Esophagus squamous epithelium (tissue), 5 donors: ENCODE results near the gene PLCB4. TPM values are rescaled to one million over a fixed set of nuclear protein-coding genes. Genes with fewer than 3 reads are reported as not detected.
"Not testable (repeated sequence)": the region's sequence is repeated elsewhere in the genome, so short reads cannot be mapped to it uniquely, and the experiment has no call there.

Experiments
- DNase-seq: peaks from one replicate; lab custom pipeline; 2025; lab: John Stamatoyannopoulos, UW
- H3K27ac ChIP-seq, 4 donors: fragments of 200-600 bp; sonication (generic); one replicate each; pipeline ENCODE4 v1.5.1; 2016 to 2019; ENCODE audit warnings: mild to moderate bottlenecking in 1 of 4
- H3K27me3 ChIP-seq, 4 donors: fragments of 200-600 bp; sonication (generic); 1 replicate in 3 of 4; 2 replicates in 1 of 4; pipeline versions ENCODE4 v1.5.1 to v1.6.0; 2017 to 2021; ENCODE audit warnings: antibody characterized with exemption in 1 of 4
- H3K36me3 ChIP-seq, 3 donors: fragments of 200-600 bp; sonication (generic); one replicate each; pipeline ENCODE4 v1.5.1; 2016 to 2019
- H3K4me1 ChIP-seq, 3 donors: fragments of 200-600 bp; sonication (generic); one replicate each; pipeline ENCODE4 v1.5.1; 2017 to 2019
- H3K4me3 ChIP-seq, 4 donors: fragments of 200-600 bp; sonication (generic); 1 replicate in 3 of 4; 2 replicates in 1 of 4; pipeline ENCODE4 v1.5.1; 2016 to 2019; ENCODE audit warnings: mild to moderate bottlenecking in 2 of 4, moderate library complexity in 1 of 4
- H3K9me3 ChIP-seq, 3 donors: fragments of 200-600 bp; sonication (generic); one replicate each; pipeline ENCODE4 v1.5.1; 2016 to 2019
- POLR2A ChIP-seq, 4 donors: fragments of 450-650 bp; IDR thresholded peaks; one replicate each; pipeline ENCODE4 v1.6.1; 2017; ENCODE audit warnings: antibody characterized with exemption in 4 of 4, mild to moderate bottlenecking in 4 of 4, moderate library complexity in 3 of 4
- WGBS, 2 donors: methylation state at CpG; one replicate each; pipeline ENCODE4 v1.1.5; 2018; 5-methylcytosine and 5-hydroxymethylcytosine counted together
- intact Hi-C: fragments of 100-400 bp; cut with DNase I; formaldehyde crosslinking; loops from one replicate; pipeline ENCODE4 v1.15.0; 2022
- total RNA-seq, 4 donors: library from RNA; depleted of rRNA; stranded (reverse); fragments of >200 nt; gene quantifications; one replicate each; pipeline ENCODE4 v1.1.0, GENCODE V29; 2016
- TF ChIP-seq, protein P1 (sequence below), 6 experiments: fragments of 450-650 bp in 4 of 6; fragments of 200-600 bp in 2 of 6; sonication (generic) in 2 of 6; IDR thresholded peaks; one replicate each; pipeline ENCODE4 v1.5.1; 2016 to 2019; ENCODE audit warnings: antibody characterized with exemption in 6 of 6, mild to moderate bottlenecking in 4 of 6, moderate library complexity in 4 of 6
- donor health status: DM: yes; HTN: yes; CAD: no.

PLCB4 gene
- total RNA-seq, 4 donors from 2014 or later = 1.1 to 13.7 (median 2.8) TPM

DNA sequence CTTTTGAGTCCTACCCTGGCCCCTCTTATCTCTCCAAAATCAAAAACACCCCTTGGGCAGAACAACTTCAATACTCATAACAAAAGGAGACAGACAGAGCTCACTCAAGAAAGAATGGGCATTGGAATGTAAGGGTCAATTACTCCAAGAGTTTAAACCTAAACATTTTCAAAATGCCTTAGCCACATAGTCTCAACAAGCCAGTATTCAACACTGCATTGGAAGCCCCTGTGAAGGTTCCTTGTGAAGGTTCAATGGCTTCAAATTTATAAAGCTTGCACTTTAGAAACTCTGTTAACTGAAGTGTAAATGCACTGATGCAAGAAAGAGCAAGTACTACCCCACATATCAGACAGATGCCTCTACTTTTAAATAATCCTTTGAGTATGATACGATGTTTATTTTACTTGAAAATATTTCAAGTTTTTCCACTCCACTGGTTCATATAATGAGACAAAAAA, 306.4 kb downstream of the PLCB4 start:
- Histone ChIP-seq H3K4me1 (no peaks in the 10 kb centered on the region), H3K9me3 (no peaks in the 10 kb centered on the region), H3K27me3 (no peaks in the 10 kb centered on the region), H3K27ac (no peak overlapping the region), H3K36me3 (no peaks in the 10 kb centered on the region), H3K4me3 (no peak overlapping the region)
- no peak for DNase-seq
- intact Hi-C loops = no loop called here
- TF ChIP-seq, protein P1, sequence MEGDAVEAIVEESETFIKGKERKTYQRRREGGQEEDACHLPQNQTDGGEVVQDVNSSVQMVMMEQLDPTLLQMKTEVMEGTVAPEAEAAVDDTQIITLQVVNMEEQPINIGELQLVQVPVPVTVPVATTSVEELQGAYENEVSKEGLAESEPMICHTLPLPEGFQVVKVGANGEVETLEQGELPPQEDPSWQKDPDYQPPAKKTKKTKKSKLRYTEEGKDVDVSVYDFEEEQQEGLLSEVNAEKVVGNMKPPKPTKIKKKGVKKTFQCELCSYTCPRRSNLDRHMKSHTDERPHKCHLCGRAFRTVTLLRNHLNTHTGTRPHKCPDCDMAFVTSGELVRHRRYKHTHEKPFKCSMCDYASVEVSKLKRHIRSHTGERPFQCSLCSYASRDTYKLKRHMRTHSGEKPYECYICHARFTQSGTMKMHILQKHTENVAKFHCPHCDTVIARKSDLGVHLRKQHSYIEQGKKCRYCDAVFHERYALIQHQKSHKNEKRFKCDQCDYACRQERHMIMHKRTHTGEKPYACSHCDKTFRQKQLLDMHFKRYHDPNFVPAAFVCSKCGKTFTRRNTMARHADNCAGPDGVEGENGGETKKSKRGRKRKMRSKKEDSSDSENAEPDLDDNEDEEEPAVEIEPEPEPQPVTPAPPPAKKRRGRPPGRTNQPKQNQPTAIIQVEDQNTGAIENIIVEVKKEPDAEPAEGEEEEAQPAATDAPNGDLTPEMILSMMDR (IDR thresholded peaks at IDR 0.05) = no peak
- no peak for TF ChIP-seq POLR2A (IDR thresholded peaks at IDR 0.05)
- 64 to 67% methylated on average over 1 of the region's 1 CpG for WGBS, 2 donors

DNA sequence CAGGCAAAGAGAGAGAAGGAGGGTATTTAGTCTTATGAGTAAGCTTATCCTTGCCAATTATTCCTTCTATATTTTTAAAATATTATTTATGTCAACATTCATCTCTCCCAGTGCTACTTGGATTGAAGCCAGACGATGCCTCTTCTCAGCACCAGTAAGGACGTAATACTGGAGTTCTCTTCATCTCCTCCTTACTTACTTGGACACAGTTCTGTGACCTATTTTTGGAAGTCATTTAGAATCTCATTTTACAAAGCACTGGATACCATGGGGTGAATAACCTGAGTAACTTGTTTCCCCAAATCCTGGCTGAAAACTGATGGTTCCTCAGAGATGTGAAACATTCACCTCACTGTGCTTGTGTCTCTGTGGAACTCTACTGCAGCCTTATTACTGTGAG, 308.1 kb downstream of the PLCB4 start:
- Histone ChIP-seq H3K4me3 (no peak overlapping the region), H3K36me3 (no peaks in the 10 kb centered on the region), H3K27ac (no peak overlapping the region), H3K27me3 (no peaks in the 10 kb centered on the region), H3K4me1 (no peaks in the 10 kb centered on the region), H3K9me3 (no peaks in the 10 kb centered on the region)
- WGBS, 2 donors = 49 to 65% methylated on average over 2 of the region's 2 CpGs
- no peak for DNase-seq
- intact Hi-C loops = no loop called here
- TF ChIP-seq POLR2A (IDR thresholded peaks at IDR 0.05) = no peak
- TF ChIP-seq, protein P1 (IDR thresholded peaks at IDR 0.05) = no peak

DNA sequence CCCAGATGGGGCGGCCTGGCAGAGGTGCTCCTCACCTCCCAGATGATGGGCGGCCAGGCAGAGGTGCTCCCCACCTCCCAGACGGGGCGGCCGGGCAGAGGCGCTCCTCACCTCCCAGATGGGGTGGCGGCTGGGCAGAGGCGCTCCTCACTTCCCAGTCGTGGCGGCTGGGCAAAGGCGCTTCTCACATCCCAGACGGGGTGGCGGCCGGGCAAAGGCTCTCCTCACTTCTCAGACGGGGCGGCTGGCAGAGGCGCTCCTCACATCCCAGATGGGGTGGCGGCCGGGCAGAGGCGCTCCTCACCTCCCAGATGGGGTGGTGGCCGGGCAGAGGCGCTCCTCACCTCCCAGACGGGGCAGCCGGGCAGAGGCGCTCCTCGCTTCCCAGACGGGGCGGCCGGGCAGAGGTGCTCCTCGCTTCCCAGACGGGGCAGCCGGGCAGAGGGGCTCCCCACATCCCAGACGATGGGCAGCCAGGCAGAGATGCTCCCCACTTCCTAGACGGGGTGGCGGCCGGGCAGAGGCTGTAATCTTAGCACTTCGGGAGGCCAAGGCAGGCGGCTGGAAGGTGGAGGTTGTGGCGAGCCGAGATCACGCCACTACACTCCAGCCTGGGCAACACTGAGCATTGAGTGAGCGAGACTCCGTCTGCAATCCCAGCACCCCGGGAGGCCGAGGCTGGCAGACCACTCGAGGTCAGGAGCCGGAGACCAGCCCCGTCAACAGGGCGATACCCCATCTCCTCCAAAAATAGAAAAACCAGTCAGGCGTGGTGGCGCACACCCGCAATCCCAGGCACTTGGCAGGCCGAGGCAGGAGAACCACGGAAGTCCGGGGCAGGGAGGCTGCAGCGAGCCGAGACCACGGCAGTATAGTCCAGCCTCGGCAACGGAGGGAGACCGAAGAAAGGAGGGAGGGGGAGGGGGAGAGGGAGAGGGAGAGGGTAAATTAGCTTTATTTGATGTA, 316.7 kb downstream of the PLCB4 start:
- H3K27me3 ChIP-seq, intact Hi-C loops, DNase-seq, H3K4me3 ChIP-seq, H3K36me3 ChIP-seq, H3K9me3 ChIP-seq, H3K27ac ChIP-seq, H3K4me1 ChIP-seq: not testable (repeated sequence)
- WGBS, 2 donors = 97% methylated on average over 12 to 21 of the region's 61 CpGs

DNA sequence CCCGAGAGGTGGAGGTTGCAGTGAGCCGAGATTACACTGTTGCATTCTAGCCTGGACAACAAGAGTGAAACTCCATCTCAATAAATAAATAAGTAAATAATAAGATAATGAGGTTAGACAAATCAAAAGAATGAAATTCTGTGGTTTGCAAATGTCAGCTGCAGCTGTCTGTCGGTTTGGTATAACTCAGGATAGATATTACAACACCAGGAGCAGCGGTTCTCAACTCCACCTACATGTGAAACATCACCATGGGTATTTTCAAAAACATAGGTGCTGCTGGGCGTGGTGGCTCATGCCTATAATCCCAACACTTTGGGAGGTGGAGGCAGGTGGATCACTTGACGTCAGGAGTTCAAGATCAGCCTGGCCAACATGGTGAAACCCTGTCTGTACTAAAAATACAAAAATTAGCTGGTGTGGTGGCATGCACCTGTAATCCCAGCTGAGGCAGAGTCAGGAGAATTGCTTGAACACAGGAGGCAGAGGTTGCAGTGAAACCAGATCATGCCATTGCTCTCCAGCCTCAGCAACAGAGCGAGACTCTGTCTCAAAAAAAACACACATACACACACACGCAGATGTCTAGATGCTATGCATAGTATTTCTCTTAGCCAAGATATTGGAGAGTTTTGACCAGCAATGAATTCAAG, 319.4 kb downstream of the PLCB4 start:
- no peaks in the 10 kb centered on the region for H3K9me3 ChIP-seq
- no peaks in the 10 kb centered on the region for H3K27me3 ChIP-seq
- TF ChIP-seq, protein P1 (IDR thresholded peaks at IDR 0.05) = no peak
- no peak for TF ChIP-seq POLR2A (IDR thresholded peaks at IDR 0.05)
- DNase-seq = no peak
- H3K27ac ChIP-seq = no peak overlapping the region
- no peak overlapping the region for H3K4me3 ChIP-seq
- H3K36me3 ChIP-seq = no peaks in the 10 kb centered on the region
- intact Hi-C loops = no loop called here
- peaks cover 0 to 9% (median 6%) of the 10 kb centered on the region in 3 donors for H3K4me1 ChIP-seq
- 80 to 91% methylated on average over 8 of the region's 8 CpGs for WGBS, 2 donors

DNA sequence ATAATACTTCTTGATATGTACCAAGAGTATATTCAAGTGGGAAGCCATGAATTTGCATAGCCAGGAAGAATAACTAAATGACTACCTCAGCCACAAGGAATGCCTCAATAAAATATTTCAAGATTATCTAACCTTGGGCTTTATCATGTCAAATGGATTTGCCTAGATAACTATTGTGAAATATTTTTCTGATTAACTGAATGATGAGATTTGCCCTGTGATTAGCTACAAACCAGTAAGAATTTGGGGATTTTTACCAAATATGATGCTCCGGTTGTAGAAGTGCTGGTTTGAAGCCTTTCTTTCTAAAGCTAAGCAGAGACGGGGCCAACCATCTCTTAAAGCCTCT, 319.9 kb downstream of the PLCB4 start:
- DNase-seq = no peak
- TF ChIP-seq, protein P1 (IDR thresholded peaks at IDR 0.05) = no peak
- TF ChIP-seq POLR2A (IDR thresholded peaks at IDR 0.05) = no peak
- intact Hi-C loops = no loop called here
- Histone ChIP-seq H3K4me1 (peaks cover 0 to 9% (median 6%) of the 10 kb centered on the region in 3 donors), H3K4me3 (no peak overlapping the region), H3K27me3 (no peaks in the 10 kb centered on the region), H3K27ac (no peak overlapping the region), H3K9me3 (no peaks in the 10 kb centered on the region), H3K36me3 (no peaks in the 10 kb centered on the region)
- WGBS, 2 donors = 92 to 100% methylated on average over 2 of the region's 2 CpGs
